Natural killer cell (primary cell): ENCODE results near the gene AGO3. TPM values are rescaled to one million over a fixed set of nuclear protein-coding genes. Genes with fewer than 3 reads are reported as not detected.

Experiments
- ATAC-seq, 3 donors: fragments of 150-1000 bp in 2 of 3; fragments of 200-7000 bp in 1 of 3; cut with Tn5 transposase; 1 replicate in 1 of 3; 2 replicates in 2 of 3; pipeline ENCODE4 v1.10.0; 2021; ENCODE audit warnings: mild to moderate bottlenecking in 2 of 3, moderate library complexity in 2 of 3
- DNase-seq, 2 donors: peaks; one replicate each; pipeline versions ENCODE4 v3.0.0 to v3.0.0-alpha.2; 2013 to 2021; ENCODE audit warnings: mixed read lengths in 1 of 2
- H3K27ac ChIP-seq: one replicate; pipeline ENCODE4 v1.5.1; 2013; ENCODE audit warnings: mild to moderate bottlenecking, low read length
- H3K27me3 ChIP-seq: one replicate; pipeline ENCODE4 v1.6.1; 2013; ENCODE audit warnings: low read length; ENCODE audit not compliant: control insufficient read depth, insufficient read depth
- H3K36me3 ChIP-seq: one replicate; pipeline ENCODE4 v1.6.1; 2013; ENCODE audit warnings: low read length; ENCODE audit not compliant: control insufficient read depth, insufficient read depth
- H3K4me1 ChIP-seq: one replicate; pipeline ENCODE4 v1.6.1; 2013; ENCODE audit warnings: low read length; ENCODE audit not compliant: control insufficient read depth, insufficient read depth
- H3K4me3 ChIP-seq: one replicate; pipeline ENCODE4 v1.5.1; 2013; ENCODE audit warnings: low read length
- H3K9me3 ChIP-seq: one replicate; pipeline ENCODE4 v1.6.1; 2013; ENCODE audit warnings: low read length; ENCODE audit not compliant: control insufficient read depth, insufficient read depth
- H3K27ac Mint-ChIP-seq, 2 donors: one replicate each; pipeline ENCODE4 v1.8.0; 2022; ENCODE audit warnings: mild to moderate bottlenecking in 2 of 2, mixed read lengths in 2 of 2, moderate library complexity in 1 of 2
- H3K27me3 Mint-ChIP-seq, 2 donors: one replicate each; pipeline ENCODE4 v1.8.0; 2022; ENCODE audit warnings: low read depth in 2 of 2, mixed read lengths in 2 of 2
- H3K36me3 Mint-ChIP-seq: one replicate; pipeline ENCODE4 v1.8.0; 2022; ENCODE audit warnings: mixed read lengths
- H3K4me1 Mint-ChIP-seq, 2 donors: one replicate each; pipeline ENCODE4 v1.8.0; 2022; ENCODE audit warnings: mixed read lengths in 2 of 2
- H3K4me3 Mint-ChIP-seq: one replicate; pipeline ENCODE4 v1.8.0; 2022; ENCODE audit warnings: mild to moderate bottlenecking, moderate library complexity, mixed read lengths
- H3K9me3 Mint-ChIP-seq, 2 donors: one replicate each; pipeline ENCODE4 v1.8.0; 2022; ENCODE audit warnings: mixed read lengths in 2 of 2
- CTCF ChIP-seq: fragments of 200-600 bp; IDR thresholded peaks from one replicate; pipeline ENCODE4 v1.8.0; 2022; ENCODE audit warnings: antibody characterized with exemption
- WGBS: methylation state at CpG from one replicate; pipeline ENCODE4 v1.1.7; 2013; ENCODE audit warnings: missing lambda C conversion rate; ENCODE audit not compliant: insufficient coverage; 5-methylcytosine and 5-hydroxymethylcytosine counted together
- intact Hi-C: fragments of 100-400 bp; cut with micrococcal nuclease; formaldehyde crosslinking; loops from one replicate; pipeline ENCODE4 v1.14.2; 2022
- total RNA-seq, 4 donors: library from RNA; stranded (reverse); fragments of 120-200 nt in 1 of 4; gene quantifications; one replicate each; pipeline versions ENCODE4 v1.2.3 to v1.2.4, GENCODE V29; 2013 to 2022

Gene AGO3
- total RNA-seq, 3 donors from 2014 or later (not counting 1 experiment from before 2014, with no cell fraction given) = 36.5 to 49.6 (median 49.0) TPM

GRCh38 chr1:36085686-36086526 lies 155.0 kb downstream of the AGO3 start:
- ATAC-seq (no peak), DNase-seq (no peak)
- Histone ChIP-seq H3K27me3 (peaks cover 6% of the 10 kb centered on the region), H3K4me1 (peaks cover 29% of the 10 kb centered on the region), H3K9me3 (no peaks in the 10 kb centered on the region), H3K27ac (no peak overlapping the region), H3K4me3 (no peak overlapping the region), H3K36me3 (no peaks in the 10 kb centered on the region)
- H3K4me3 Mint-ChIP-seq = peak overlapping the region; percentile 40
- no peaks in the 10 kb centered on the region for H3K9me3 Mint-ChIP-seq
- H3K27ac Mint-ChIP-seq = no peak overlapping the region
- H3K4me1 Mint-ChIP-seq = peaks cover 11 to 13% of the 10 kb centered on the region in 2 donors
- peaks cover 12 to 19% of the 10 kb centered on the region in 2 donors for H3K27me3 Mint-ChIP-seq
- H3K36me3 Mint-ChIP-seq = no peaks in the 10 kb centered on the region
- TF ChIP-seq CTCF = no peak
- intact Hi-C loops = no loop called here
- 95% methylated on average over 29 of the region's 29 CpGs for WGBS

- Mint-ChIP-seq H3K27me3 (peaks cover 11 to 12% of the 10 kb centered on the region in 2 donors), H3K36me3 (no peaks in the 10 kb centered on the region), H3K27ac (peak overlapping the region in 1 of 2 donors; percentile 40), H3K4me3 (peak overlapping the region; percentile 66), H3K9me3 (no peaks in the 10 kb centered on the region), H3K4me1 (peaks cover 15 to 19% of the 10 kb centered on the region in 2 donors)
- no peak overlapping the region for H3K27ac ChIP-seq
- ATAC-seq = no peak
- TF ChIP-seq CTCF = no peak
- no peak overlapping the region for H3K4me3 ChIP-seq
- intact Hi-C loops = no loop called here
- DNase-seq = peak in 1 of 2 donors; percentile 6
- H3K4me1 ChIP-seq = peaks cover 35% of the 10 kb centered on the region
- H3K27me3 ChIP-seq = peaks cover 6% of the 10 kb centered on the region
- peaks cover 7% of the 10 kb centered on the region for H3K36me3 ChIP-seq
- no peaks in the 10 kb centered on the region for H3K9me3 ChIP-seq
- 93% methylated on average over 12 of the region's 12 CpGs for WGBS
Observed at GRCh38 chr1:36086529-36087232, 155.8 kb downstream of the AGO3 start.

- intact Hi-C loops = loop anchor here (2.0 kb wide), 1 partner anchor 61 kb away; the partner anchor contains the start of gene TRAPPC3
- Histone ChIP-seq H3K36me3 (peaks cover 15% of the 10 kb centered on the region), H3K27me3 (peaks cover 6% of the 10 kb centered on the region), H3K4me1 (peaks cover 35% of the 10 kb centered on the region), H3K9me3 (no peaks in the 10 kb centered on the region), H3K27ac (no peak overlapping the region), H3K4me3 (no peak overlapping the region)
- ATAC-seq (no peak), DNase-seq (peak in 1 of 2 donors; percentile 10)
- H3K4me1 Mint-ChIP-seq = peaks cover 17 to 19% of the 10 kb centered on the region in 2 donors
- WGBS = 94% methylated on average over 31 of the region's 31 CpGs
- peaks cover 3 to 6% of the 10 kb centered on the region in 2 donors for H3K27me3 Mint-ChIP-seq
- H3K9me3 Mint-ChIP-seq = no peaks in the 10 kb centered on the region
- peak overlapping the region; percentile 66 for H3K4me3 Mint-ChIP-seq
- H3K27ac Mint-ChIP-seq = peak overlapping the region in 1 of 2 donors; percentile 40
- TF ChIP-seq CTCF = no peak
- no peaks in the 10 kb centered on the region for H3K36me3 Mint-ChIP-seq
Observed at GRCh38 chr1:36087233-36088123, 156.6 kb downstream of the AGO3 start.
